Immature natural killer cell (primary cell): ENCODE data around the gene PTGES. TPM values are rescaled to one million over a fixed set of nuclear protein-coding genes. Genes with fewer than 3 reads are reported as not detected.
A peak's percentile ranks its signal among the peaks of the same experiment; 100 is the strongest.
"Not testable (repeated sequence)": the region's sequence is repeated elsewhere in the genome, so short reads cannot be mapped to it uniquely, and the experiment has no call there.

Experiments used
- DNase-seq, 3 donors: peaks; one replicate each; pipeline ENCODE4 v3.0.0; 2022; ENCODE audit warnings: mixed read lengths in 1 of 3
- H3K27ac Mint-ChIP-seq, 6 donors: one replicate each; pipeline ENCODE4 v1.8.0; 2020; ENCODE audit warnings: mixed read lengths in 6 of 6, mild to moderate bottlenecking in 5 of 6, inconsistent platforms in 4 of 6, moderate library complexity in 3 of 6
- H3K27me3 Mint-ChIP-seq, 3 donors: one replicate each; pipeline ENCODE4 v1.8.0; 2020 to 2021; ENCODE audit warnings: low read depth in 3 of 3, mild to moderate bottlenecking in 3 of 3, mixed read lengths in 3 of 3, moderate library complexity in 3 of 3, inconsistent platforms in 1 of 3
- H3K36me3 Mint-ChIP-seq, 3 donors: one replicate each; pipeline ENCODE4 v1.8.0; 2020; ENCODE audit warnings: mixed read lengths in 3 of 3, inconsistent platforms in 2 of 3, mild to moderate bottlenecking in 2 of 3
- H3K4me1 Mint-ChIP-seq, 2 donors: one replicate each; pipeline ENCODE4 v1.8.0; 2020; ENCODE audit warnings: inconsistent platforms in 2 of 2, mild to moderate bottlenecking in 2 of 2, mixed read lengths in 2 of 2, moderate library complexity in 1 of 2
- H3K4me3 Mint-ChIP-seq, 5 donors: one replicate each; pipeline ENCODE4 v1.8.0; 2020; ENCODE audit warnings: mild to moderate bottlenecking in 5 of 5, mixed read lengths in 5 of 5, inconsistent platforms in 3 of 5, moderate library complexity in 3 of 5
- H3K9me3 Mint-ChIP-seq, 6 donors: one replicate each; pipeline ENCODE4 v1.8.0; 2020; ENCODE audit warnings: mild to moderate bottlenecking in 6 of 6, mixed read lengths in 6 of 6, inconsistent platforms in 4 of 6, moderate library complexity in 3 of 6
- polyA plus RNA-seq, 3 donors: library from polyadenylated mRNA; unstranded; fragments of 300-500 nt; fragmentation: Illumina TruSeq; gene quantifications; one replicate each; pipeline ENCODE4 v1.2.3, GENCODE V29; 2021

Gene PTGES
- polyA plus RNA-seq, 3 donors from 2014 or later = not detected

DNA sequence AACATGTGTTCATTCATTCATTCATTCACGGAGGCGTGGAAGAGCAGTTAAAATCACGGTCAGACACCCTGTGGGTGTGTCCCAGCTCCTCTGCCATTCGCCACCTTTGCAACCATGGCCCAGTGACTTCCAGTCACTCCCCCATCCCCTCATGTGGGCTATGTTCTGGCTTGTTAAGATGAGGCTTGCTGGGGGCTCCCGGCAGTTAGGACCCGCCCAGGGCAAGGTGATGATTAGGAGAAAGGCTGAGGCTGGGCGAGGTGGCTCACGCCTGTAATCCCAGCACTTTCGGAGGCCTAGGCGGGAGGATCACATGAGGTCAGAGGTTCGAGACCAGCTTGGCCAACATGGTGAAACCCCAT, 24.9 kb upstream of the PTGES start:
- Mint-ChIP-seq H3K4me3 (peak overlapping the region in 3 of 5 donors; percentile 34 to 79 (median 73)), H3K9me3 (peaks cover 0 to 2% (median 0%) of the 10 kb centered on the region in 6 donors), H3K27ac (peak overlapping the region in 4 of 6 donors; percentile 13 to 77 (median 42)), H3K36me3 (no peaks in the 10 kb centered on the region), H3K4me1 (peaks cover 25% of the 10 kb centered on the region in 2 donors), H3K27me3 (peaks cover 6 to 15% (median 9%) of the 10 kb centered on the region in 3 donors)
- DNase-seq = peak in 1 of 3 donors; percentile 35

DNA sequence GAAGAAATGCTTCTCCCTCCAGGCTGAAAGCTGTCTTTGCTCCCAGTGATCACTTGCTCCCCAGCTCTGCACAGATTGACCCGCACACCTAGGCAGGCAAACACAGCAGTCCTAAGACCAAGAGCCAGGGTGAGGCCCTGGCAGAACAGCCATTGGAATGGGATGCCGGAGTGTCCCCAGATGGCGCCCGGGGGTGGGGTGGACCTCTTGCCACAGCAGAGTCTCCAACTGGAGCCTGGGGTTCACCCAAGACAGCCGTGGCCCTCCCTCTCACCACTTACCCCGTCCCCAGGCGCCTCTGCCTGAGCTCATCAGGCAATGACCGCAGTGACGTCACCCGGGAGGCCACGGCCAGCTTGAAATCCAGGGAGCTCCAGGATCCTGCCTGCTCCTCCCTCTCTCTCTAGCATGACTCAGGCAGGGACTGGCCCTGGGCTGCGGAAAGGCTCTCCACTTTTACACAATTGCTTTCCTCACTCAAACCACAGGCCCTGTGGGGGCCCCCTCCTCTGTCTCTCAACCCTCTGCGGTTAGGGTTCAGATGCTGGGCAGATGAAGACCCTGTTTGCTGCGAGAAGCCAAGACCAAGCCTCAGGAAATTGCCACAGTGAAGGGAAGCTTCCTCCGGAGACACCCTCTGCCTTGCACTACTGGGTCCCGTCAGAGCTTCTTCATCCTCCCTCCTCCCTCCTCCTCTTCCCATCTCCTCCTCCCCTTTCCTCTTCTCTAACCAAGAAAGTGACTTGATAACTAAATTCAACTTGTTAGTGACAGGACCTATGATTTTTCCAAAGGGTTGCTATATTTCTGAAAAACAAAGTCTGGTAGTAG, 24.3 kb upstream of the PTGES start:
- Mint-ChIP-seq H3K4me3 (peak overlapping the region; percentile 31 to 79 (median 38)), H3K36me3 (no peaks in the 10 kb centered on the region), H3K27ac (peak overlapping the region in 5 of 6 donors; percentile 41 to 77 (median 71)), H3K27me3 (peaks cover 6 to 15% (median 9%) of the 10 kb centered on the region in 3 donors), H3K9me3 (peaks cover 0 to 2% (median 0%) of the 10 kb centered on the region in 6 donors), H3K4me1 (peaks cover 25% of the 10 kb centered on the region in 2 donors)
- peak; percentile 62 to 75 (median 70) for DNase-seq

DNA sequence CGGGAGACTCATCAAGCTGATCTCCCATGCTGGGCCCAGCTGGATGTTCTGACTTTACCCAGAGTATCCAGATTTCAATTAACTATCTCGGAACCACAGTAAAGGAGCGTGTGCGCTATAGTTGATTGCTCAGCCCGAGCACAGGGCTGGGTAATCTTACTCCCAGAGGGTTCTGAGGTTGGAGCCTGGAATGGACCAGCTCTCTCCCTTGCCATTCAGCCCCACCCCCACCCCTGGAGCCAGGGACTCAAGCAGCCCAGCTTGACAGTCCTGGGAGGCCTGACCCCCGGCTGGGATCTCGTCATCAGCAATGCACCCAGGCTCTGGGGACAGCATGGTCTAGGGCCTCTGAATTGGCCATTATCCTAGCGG, 23.7 kb upstream of the PTGES start:
- Mint-ChIP-seq H3K36me3 (no peaks in the 10 kb centered on the region), H3K27ac (peak overlapping the region in 3 of 6 donors; percentile 42 to 77 (median 77)), H3K9me3 (peaks cover 0 to 2% (median 0%) of the 10 kb centered on the region in 6 donors), H3K4me3 (peak overlapping the region in 2 of 5 donors; percentile 73 to 79), H3K4me1 (peaks cover 25% of the 10 kb centered on the region in 2 donors), H3K27me3 (peaks cover 6 to 15% (median 9%) of the 10 kb centered on the region in 3 donors)
- no peak for DNase-seq

DNA sequence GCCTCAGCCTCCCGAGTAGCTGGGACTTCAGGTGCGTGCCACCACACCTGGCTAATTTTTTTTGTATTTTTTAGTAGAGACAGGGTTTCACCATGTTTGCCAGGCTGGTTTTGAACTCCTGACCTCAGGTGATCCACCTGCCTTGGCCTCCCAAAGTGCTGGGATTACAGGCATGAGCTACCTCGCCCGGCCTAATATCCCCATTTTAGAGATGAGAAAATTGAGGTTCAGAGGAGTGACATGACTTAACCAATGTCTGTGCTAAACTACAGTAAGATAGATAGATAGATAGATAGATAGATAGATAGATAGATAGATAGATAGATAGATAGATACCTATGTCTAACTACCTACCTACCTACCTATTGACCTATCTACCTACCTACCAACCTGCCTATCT, 23.3 kb upstream of the PTGES start:
- Mint-ChIP-seq H3K27ac (peak overlapping the region in 2 of 6 donors; percentile 42 to 77), H3K4me3 (peak overlapping the region in 1 of 5 donors; percentile 7), H3K4me1 (peaks cover 25% of the 10 kb centered on the region in 2 donors), H3K27me3 (peaks cover 6 to 14% (median 9%) of the 10 kb centered on the region in 3 donors)
- not testable (repeated sequence) for H3K36me3 Mint-ChIP-seq, DNase-seq, H3K9me3 Mint-ChIP-seq

DNA sequence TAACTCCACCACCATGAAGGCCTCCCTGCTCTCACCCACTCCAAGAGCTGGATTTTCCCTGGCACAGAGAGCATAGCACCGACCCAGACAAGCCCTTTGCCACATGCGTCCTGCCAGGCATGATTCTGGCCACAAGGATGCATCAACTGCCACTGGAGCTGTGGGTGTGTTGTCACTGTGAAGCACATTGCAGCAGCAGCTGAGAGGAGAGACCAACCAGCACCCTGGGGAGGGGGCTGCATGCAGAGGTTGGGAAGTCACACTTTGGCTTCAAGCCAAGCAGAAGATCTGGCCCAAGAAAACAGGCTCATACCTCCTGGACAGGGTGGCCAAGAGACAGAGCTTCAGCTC, 22.6 kb upstream of the PTGES start:
- peaks cover 3 to 14% (median 10%) of the 10 kb centered on the region in 3 donors for H3K27me3 Mint-ChIP-seq
- H3K27ac Mint-ChIP-seq = peak overlapping the region in 1 of 6 donors; percentile 54
- no peaks in the 10 kb centered on the region for H3K36me3 Mint-ChIP-seq
- H3K9me3 Mint-ChIP-seq = peaks cover 0 to 2% (median 0%) of the 10 kb centered on the region in 6 donors
- no peak for DNase-seq
- peaks cover 25% of the 10 kb centered on the region in 2 donors for H3K4me1 Mint-ChIP-seq
- no peak overlapping the region for H3K4me3 Mint-ChIP-seq

DNA sequence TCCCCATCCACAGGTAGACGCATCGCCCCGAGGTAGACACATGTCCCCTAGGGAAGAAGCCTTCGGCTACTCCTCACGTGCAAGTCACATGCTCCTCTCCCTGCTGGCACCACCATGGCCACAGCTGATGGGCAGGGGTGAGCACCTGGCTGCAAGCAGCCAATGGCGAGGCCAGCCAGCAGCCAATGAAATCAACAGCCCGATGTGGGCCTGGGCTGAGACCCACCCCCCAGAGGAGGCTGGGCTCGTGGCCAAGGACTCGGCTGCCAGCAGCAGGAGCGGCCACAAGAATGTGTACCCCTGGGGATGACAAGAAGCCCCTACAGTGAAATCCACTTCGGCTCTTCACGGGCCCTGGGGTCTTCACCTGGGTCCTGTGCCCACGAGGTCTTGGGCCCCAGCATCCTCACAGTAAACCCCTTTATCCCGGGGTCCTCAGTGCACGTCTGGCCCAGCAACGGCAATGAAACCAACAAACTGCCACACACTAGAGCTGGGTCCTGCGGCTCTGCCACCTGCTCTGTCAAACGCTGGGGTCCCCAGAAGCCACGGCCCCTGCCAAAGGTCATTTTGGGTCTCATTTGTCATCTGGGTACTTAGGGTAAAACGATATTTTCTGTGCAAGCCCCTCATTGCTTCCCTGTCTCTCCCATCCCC, 22.1 kb upstream of the PTGES start:
- peaks cover 3 to 14% (median 9%) of the 10 kb centered on the region in 3 donors for H3K27me3 Mint-ChIP-seq
- H3K4me1 Mint-ChIP-seq = peaks cover 25% of the 10 kb centered on the region in 2 donors
- DNase-seq = no peak
- no peaks in the 10 kb centered on the region for H3K36me3 Mint-ChIP-seq
- H3K4me3 Mint-ChIP-seq = no peak overlapping the region
- H3K27ac Mint-ChIP-seq = peak overlapping the region in 1 of 6 donors; percentile 54
- peaks cover 0 to 2% (median 0%) of the 10 kb centered on the region in 6 donors for H3K9me3 Mint-ChIP-seq

DNA sequence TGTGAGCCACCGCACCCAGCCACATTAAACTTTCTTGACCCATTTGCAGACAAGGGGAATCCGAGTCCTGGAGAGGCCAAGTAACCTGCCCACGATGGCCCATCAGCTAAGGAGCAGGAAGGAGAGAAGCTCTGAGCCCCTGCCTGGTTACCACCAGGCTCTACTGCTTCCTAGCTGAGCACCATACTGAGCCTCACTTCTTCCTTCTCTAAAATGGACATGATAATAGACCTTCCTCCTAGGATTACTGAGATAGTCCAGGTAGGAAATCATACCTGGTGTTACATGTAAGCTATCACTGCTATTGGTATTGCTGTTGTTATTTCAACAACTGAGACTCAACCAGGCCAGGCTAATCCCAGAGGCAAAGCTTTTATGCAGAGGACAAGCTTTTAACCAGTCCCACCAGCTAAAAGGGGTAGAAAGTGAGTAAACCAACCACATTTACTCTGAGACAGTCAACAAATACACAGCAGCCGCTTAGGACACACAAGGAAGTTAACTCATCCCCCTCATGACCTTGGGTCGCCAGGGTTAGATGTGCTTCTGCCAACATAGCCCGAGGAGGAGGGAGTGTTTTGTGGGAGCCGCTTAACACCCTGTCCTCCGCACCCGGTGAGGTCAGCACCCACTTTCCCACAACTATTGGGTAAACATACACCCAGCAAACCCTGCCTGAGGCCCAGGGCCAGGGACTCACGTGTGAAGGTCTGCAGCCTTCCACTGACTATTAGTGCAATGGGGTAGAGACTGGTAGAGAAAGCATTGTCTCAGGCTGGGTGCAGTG, 20.6 kb upstream of the PTGES start:
- DNase-seq = peak; percentile 21 to 62 (median 37)
- Mint-ChIP-seq H3K36me3 (no peaks in the 10 kb centered on the region), H3K4me1 (peaks cover 25% of the 10 kb centered on the region in 2 donors), H3K27ac (peak overlapping the region in 4 of 6 donors; percentile 45 to 80 (median 69)), H3K27me3 (peaks cover 3 to 12% (median 9%) of the 10 kb centered on the region in 3 donors), H3K4me3 (peak overlapping the region in 2 of 5 donors; percentile 27 to 30), H3K9me3 (peaks cover 0 to 2% (median 0%) of the 10 kb centered on the region in 6 donors)

DNA sequence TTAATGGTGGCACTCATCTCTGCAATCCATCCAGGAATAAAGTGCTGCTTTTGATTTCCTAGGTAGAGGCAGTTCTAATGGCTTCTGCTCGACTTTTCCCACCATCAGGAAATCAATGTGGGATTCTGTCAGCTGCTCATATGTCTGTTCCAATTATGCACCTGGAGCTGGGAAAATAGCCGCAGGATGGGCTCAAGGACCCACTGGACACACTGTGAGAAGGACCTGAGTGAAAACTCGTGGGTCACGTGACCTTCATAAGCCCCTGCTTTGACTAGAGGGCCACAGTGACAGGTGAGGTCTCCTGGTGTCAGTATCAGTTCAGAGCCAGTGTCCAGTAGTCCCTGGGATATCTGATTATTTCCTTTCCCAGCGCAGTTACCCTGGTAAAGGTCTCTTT, 17.9 kb upstream of the PTGES start:
- H3K4me3 Mint-ChIP-seq = no peak overlapping the region

DNA sequence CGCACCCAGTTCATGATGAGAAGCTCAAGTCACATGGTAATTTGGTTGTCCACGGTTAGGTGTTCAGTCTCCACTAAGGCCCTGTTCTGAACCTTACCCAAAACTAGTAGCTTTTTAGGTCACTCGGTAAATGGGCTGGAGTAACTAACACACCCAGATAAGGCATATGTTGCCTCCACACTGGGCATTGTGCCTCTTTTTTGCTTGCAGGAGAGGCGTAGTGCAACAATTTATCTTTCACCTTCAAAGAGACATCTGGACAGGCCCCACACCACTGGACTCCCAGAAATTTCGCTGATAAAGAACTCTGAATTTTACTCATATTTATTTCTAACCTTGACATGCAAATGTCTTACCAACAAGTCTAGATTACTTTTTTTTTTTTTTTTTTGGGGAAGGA, 16.8 kb upstream of the PTGES start:
- Mint-ChIP-seq H3K4me3 (no peak overlapping the region), H3K9me3 (peaks cover 0 to 2% (median 0%) of the 10 kb centered on the region in 6 donors), H3K27me3 (peaks cover 0 to 3% (median 3%) of the 10 kb centered on the region in 3 donors), H3K36me3 (no peaks in the 10 kb centered on the region), H3K27ac (no peak overlapping the region), H3K4me1 (peaks cover 8 to 10% of the 10 kb centered on the region in 2 donors)
- no peak for DNase-seq

More for the DNA sequence above, 17.9 kb upstream of the PTGES start:
- H3K27ac Mint-ChIP-seq = no peak overlapping the region
- DNase-seq = no peak
- no peaks in the 10 kb centered on the region for H3K36me3 Mint-ChIP-seq
- peaks cover 0 to 3% (median 3%) of the 10 kb centered on the region in 3 donors for H3K27me3 Mint-ChIP-seq
- H3K4me1 Mint-ChIP-seq = peaks cover 8 to 10% of the 10 kb centered on the region in 2 donors
- H3K9me3 Mint-ChIP-seq = peaks cover 0 to 2% (median 0%) of the 10 kb centered on the region in 6 donors

DNA sequence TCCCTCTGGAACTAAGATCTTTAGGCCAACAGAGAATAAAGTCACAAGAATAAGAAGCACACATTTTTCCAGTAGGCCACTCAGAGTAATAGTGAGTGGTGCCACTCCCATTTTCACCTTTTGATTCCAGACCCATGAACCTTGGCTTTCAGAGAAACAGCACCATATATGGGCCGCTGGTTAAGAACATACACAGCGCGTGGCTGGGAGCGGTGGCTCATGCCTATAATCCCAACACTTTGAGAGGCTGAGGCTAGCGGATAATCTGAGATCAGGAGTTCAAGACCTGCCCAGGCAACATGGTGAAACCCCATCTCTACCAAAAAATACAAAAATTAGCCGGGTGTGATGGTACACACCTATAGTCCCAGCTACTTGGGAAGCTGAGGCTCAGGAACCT, 15.6 kb upstream of the PTGES start:
- H3K4me1 Mint-ChIP-seq = peaks cover 2 to 3% of the 10 kb centered on the region in 2 donors
- H3K9me3 Mint-ChIP-seq = no peaks in the 10 kb centered on the region
- no peaks in the 10 kb centered on the region for H3K36me3 Mint-ChIP-seq
- H3K27ac Mint-ChIP-seq = no peak overlapping the region
- peaks cover 0 to 1% (median 0%) of the 10 kb centered on the region in 3 donors for H3K27me3 Mint-ChIP-seq
- H3K4me3 Mint-ChIP-seq = no peak overlapping the region
- no peak for DNase-seq

DNA sequence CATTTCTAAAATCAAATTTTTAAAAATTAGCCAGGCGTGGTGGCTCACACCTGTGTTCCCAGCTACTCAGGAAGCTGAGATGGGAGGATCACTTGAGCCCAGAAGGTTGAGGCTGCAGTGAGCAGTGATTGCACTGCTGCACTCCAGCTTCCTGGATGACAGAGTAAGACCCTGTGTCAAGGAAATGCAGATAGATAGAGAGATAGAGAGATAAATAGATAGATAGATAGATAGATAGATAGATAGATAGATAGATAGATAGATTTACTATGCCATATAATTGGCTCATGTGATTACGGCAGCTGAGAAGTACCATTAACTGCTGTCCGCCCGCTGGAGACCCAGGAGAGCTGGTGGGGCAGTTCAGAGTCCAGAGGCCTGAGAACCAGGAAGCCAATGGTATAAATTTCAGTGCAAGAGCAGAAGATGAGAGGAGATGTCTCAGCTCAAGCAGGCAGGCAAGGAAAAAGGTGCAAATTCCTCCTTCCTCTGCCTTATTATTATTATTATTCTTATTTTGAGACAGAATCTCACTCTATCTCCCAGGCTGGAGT, 13.0 kb upstream of the PTGES start:
- Mint-ChIP-seq H3K27me3 (peaks cover 2 to 3% (median 3%) of the 10 kb centered on the region in 3 donors), H3K4me1 (no peaks in the 10 kb centered on the region), H3K36me3 (no peaks in the 10 kb centered on the region), H3K27ac (no peak overlapping the region), H3K9me3 (no peaks in the 10 kb centered on the region), H3K4me3 (no peak overlapping the region)
- no peak for DNase-seq

DNA sequence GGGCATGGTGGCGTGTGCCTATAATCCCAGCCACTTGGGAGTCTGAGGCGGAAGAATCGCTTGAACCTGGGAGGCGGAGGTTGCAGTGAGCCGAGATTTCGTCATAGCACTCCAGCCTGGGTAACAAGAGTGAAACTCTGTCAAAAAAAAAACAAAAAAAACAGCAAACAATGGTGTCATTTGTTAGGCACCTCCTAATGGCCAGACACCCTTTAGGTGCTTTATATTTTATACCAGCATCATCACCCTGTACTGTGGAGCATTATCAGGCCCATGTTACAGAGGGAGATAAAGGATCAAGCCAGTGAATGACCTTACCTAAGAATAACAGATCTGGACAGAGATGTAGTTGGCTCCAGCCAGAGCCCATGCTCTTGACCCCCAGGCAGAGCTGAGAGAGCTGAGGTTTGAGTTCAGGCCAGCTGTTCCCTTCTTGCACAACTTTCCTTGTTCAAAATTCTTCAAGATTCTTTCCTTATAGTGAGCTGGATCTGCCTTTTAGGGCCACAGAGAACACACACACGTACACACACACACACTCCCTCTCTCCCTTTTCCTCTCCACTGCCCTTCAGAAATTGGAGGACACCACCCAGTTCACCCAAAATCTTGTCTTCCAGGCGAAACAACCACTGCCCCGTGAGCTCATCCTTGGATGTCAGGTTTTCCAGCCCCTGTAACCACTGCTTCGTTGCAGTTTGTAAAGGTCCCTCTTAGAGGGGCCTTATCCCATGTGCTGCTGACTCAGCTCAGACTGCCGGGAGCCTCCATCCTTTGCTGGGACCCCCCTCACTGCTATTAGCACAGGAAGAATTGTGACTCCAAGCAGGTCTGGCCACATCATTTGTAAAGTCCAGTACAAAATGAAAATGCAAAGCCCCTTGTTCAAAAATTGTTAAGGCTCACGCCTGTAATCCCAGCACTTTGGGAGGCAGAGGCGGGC, 10.4 kb upstream of the PTGES start:
- no peaks in the 10 kb centered on the region for H3K4me1 Mint-ChIP-seq
- H3K36me3 Mint-ChIP-seq = no peaks in the 10 kb centered on the region
- H3K4me3 Mint-ChIP-seq = no peak overlapping the region
- DNase-seq = no peak
- H3K27ac Mint-ChIP-seq = no peak overlapping the region
- H3K9me3 Mint-ChIP-seq = no peaks in the 10 kb centered on the region
- H3K27me3 Mint-ChIP-seq = peaks cover 2 to 6% (median 2%) of the 10 kb centered on the region in 3 donors
